AG08395 (cell line): ENCODE data around the gene TOX2.

Experiments used
- DNase-seq: peaks from one replicate; pipeline ENCODE4 v3.0.0; 2012; ENCODE audit warnings: mixed read lengths, low spot score

TOX2 gene

DNA sequence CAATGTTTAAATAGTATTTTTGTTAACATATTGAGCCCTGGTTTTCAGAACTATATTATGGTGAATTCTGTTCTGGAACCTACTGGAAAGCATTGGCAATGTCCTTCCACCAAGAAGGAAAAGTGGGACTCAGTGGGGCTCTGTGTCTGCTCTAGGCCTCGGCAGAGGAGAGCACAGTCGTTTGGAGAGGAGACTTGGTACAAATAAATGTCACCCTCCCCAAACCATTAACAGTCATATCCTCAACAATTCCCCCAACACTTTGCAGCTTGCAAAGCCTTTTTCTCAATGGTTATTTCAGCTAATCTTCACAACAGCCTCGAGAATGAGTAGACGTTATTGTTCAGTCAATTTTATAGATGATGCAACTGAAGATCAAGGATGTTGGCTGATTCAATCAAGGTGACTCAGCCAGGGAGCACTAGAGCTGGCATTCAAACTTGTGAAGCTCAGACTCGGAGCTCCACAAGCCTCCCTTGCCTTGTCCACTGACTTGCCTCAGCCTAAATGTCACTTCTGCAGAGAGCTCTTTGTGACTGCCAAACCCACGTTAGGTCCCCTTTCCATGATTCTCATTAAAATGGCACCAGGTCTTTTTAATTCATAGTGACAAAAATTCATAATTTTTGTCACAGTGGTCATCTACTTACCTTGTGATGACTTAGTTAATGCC is 60.6 kb downstream of the TOX2 start:
- DNase-seq, result peak; percentile 87

GRCh38 chr20:43976547-43976946 is 61.9 kb downstream of the TOX2 start:
- no peak for DNase-seq

DNA sequence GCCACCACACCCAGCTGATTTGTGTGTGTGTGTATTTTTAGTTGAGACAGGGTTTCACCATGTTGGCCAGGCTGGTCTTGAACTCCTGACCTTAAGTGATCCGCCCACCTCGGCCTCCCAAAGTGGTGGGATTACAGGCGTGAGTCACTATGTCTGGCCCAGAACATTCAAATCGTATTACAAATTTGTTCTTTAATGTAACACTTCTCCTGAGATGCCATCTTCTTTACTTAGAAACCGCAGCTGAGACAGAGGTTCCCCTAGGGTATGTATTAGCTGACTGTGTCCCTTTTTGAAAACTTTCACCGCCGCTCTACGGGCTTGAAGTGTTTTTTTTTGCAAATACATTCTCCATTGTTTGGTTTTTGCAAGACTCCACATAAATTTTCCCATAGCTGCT is 62.6 kb downstream of the TOX2 start:
- DNase-seq, result no peak

- DNase-seq, result no peak
Observed at GRCh38 chr20:43977962-43978361, 63.3 kb downstream of the TOX2 start.

DNA sequence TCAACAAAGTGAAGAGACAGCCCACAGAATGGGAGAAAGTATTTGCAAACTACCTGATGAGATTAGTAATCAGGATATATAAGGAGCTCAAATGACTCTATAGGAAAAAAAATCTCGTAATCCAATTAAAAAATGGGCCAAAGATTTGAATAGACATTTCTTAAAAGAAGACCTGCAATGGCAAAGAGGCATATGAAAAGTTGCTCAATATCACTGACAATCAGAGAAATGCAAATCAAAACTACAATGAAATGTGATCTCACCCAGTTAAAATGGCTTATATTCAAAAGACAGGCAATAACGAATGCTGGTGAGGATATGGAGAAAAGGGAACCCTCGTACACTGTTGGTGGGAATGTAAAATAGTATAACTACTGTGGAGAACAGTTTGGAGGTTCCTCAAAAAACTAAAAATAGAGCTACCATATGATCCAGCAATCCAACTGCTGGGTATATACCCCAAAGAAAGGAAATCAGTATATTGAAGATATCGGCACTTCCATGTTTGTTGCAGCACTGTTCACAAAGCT is 65.0 kb downstream of the TOX2 start:
- DNase-seq, result no peak

DNA sequence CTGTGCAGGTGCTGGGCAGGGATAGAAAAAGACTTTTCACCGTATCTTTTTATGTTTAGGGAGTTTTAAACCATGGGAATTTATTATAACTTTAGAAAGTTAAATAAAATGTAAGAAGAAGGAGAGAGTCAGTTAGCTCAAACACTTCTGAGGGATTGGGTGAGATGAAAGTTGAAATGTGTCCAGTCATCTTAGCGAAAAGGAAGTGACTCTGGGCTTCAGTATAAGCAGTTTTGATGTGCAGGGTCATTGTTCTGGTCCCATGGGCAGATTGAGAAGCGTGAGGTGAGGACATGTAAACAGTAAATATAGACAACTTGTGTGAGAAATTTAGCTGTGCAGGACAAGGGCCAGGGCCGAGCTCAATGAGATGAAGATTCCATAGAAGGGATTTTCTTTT is 66.9 kb downstream of the TOX2 start:
- DNase-seq, result no peak

GRCh38 chr20:43982016-43982415 is 67.4 kb downstream of the TOX2 start:
- no peak for DNase-seq

GRCh38 chr20:43982886-43983285 is 68.2 kb downstream of the TOX2 start:
- no peak for DNase-seq

GRCh38 chr20:43983359-43983758 is 68.7 kb downstream of the TOX2 start:
- DNase-seq, result no peak

DNA sequence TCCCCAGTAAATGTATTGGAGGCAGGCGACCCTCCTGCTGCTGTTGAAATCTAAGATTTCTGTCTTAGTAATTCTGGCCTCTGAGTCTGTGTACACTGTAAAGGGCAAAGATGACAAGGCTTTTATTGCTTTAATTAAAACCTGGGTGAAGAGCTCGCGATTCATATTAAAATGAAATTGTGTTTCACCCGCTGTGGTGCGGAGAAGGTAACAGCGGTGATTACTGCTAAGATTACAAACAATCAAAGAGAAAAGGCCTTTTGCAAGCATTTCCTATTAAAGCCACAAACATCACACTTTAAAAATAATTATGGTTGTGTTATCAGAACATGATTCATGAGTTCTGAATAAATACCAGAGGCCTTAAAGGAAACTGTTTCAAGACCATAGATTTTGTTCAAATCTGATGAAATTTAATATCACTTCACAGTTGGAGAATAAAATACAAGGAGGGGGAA is 69.3 kb downstream of the TOX2 start:
- DNase-seq, result no peak

- DNase-seq, result no peak
Observed at GRCh38 chr20:43984587-43984986, 69.9 kb downstream of the TOX2 start.

- DNase-seq, result no peak
Observed at GRCh38 chr20:43985121-43985520, 70.5 kb downstream of the TOX2 start.

GRCh38 chr20:43985608-43986316 is 71.1 kb downstream of the TOX2 start:
- DNase-seq, result no peak

DNA sequence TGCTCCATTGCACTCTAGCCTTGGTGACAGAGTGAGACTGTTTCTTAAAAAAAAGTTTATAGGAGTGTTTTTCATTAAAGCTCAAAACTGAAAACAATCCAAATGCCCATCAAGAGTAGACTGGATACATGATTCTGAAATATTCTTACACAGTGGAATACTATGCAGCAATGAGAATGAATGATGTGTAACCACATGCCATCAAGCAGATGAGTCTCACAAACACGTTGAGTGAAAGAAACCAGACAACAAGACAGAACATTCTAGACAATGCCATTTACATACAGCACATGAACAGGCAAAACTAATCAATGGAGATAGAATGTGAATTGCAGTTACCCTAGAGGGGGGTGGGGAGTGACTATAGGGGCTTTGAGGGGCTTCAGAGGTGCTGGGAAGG is 72.4 kb downstream of the TOX2 start:
- no peak for DNase-seq

GRCh38 chr20:43987531-43987930 is 72.9 kb downstream of the TOX2 start:
- DNase-seq, result no peak

DNA sequence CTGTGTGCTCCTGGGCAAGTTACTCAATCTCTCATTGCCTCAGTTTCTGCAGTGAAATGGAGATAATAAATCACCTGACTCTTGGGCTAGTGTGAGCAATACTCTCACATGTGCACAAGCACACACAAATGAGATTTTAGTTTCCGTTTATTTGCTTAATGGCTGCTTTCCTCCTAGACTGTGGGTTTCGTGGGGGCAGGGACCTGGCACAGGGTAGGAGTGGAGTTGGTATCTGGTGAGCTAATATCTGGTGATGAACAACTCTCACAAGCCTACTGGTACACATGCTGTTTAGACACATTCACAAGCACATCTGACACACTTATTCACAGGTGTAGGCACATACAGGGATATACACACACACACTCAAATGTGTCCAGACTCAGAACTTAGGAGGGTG is 73.8 kb downstream of the TOX2 start:
- no peak for DNase-seq

GRCh38 chr20:43988867-43989266 is 74.2 kb downstream of the TOX2 start:
- peak; percentile 71 for DNase-seq

GRCh38 chr20:43991261-43991660 is 76.6 kb downstream of the TOX2 start:
- no peak for DNase-seq

DNA sequence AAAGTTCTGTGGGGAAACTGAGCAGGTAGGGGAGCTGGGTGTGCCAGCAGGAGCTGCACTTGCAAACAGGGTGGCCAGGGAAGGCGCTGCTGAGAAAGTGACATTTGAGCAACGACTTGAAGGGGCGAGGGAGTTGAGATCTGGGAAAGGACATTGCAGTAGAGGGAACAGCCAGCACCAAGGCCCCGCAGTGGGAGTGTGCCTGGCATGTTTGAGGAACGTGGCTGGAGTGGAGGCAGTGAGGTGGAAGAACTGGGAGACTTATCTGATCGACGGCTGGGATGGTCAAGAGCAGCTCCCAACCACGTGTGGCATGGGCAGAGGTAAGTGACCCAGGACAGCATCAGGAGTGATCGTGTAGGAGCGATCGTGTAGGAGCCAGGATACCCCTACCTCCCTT is 77.3 kb downstream of the TOX2 start:
- no peak for DNase-seq

- no peak for DNase-seq
Observed at GRCh38 chr20:43992885-43993284, 78.2 kb downstream of the TOX2 start.

- DNase-seq, result no peak
Observed at GRCh38 chr20:43993560-43993959, 78.9 kb downstream of the TOX2 start.

- peak; percentile 73 for DNase-seq
Observed at GRCh38 chr20:43994486-43995100, 79.9 kb downstream of the TOX2 start.

DNA sequence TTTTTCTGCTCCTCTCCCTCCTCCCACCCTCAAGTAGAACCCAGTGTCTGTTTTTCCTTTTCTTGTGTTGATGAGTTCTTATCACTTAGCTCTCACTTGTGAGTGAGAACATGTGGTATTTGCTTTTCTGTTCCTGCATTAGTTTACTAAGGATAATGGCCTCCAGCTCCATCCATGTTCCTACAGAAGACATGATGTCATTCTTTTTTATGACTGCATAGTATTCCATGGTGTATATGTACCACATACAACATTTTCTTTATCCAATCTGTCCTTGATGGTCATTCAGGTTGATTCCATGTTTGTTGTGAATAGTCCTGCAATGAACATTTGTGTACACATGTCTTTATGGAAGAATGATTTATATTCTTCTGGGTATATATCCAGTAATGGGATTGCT is 81.0 kb downstream of the TOX2 start:
- no peak for DNase-seq
